ENCODE measurements around the gene RFT1.

DNA sequence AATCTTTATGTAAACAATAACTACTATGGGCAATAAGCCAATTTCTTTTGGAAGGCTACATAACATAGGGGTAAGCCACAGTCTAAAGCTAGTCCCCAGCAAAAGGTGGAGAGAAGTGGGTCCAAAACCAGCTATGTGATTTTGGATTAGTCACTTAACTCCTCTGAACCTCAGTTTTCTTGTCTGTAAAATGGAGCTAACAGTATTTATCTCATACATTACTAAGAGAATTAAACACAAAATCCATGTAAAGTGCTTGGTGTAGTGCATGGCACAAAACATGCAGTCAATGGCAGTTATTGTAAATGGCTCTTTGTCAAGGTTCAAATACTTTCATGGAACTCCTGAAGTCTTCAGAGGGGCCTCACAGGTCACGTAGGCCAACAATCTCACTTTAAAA is 13.3 kb downstream of the RFT1 start:
- TF ChIP-seq ZNF423 (tag by site-specific recombination; IDR thresholded peaks at IDR 0.05) (no peak), ZNF621 (tag by site-specific recombination; IDR thresholded peaks at IDR 0.05) (no peak), ZNF341 (tag by site-specific recombination; IDR thresholded peaks at IDR 0.05; ENCODE audit: low read depth) (no peak), ZNF670 (tag by site-specific recombination; IDR thresholded peaks at IDR 0.05; ENCODE audit: low read depth) (no peak)
- TF ChIP-seq, protein P1, sequence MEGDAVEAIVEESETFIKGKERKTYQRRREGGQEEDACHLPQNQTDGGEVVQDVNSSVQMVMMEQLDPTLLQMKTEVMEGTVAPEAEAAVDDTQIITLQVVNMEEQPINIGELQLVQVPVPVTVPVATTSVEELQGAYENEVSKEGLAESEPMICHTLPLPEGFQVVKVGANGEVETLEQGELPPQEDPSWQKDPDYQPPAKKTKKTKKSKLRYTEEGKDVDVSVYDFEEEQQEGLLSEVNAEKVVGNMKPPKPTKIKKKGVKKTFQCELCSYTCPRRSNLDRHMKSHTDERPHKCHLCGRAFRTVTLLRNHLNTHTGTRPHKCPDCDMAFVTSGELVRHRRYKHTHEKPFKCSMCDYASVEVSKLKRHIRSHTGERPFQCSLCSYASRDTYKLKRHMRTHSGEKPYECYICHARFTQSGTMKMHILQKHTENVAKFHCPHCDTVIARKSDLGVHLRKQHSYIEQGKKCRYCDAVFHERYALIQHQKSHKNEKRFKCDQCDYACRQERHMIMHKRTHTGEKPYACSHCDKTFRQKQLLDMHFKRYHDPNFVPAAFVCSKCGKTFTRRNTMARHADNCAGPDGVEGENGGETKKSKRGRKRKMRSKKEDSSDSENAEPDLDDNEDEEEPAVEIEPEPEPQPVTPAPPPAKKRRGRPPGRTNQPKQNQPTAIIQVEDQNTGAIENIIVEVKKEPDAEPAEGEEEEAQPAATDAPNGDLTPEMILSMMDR (tag by site-specific recombination; IDR thresholded peaks at IDR 0.05): no peak
- TF ChIP-seq, protein P2, sequence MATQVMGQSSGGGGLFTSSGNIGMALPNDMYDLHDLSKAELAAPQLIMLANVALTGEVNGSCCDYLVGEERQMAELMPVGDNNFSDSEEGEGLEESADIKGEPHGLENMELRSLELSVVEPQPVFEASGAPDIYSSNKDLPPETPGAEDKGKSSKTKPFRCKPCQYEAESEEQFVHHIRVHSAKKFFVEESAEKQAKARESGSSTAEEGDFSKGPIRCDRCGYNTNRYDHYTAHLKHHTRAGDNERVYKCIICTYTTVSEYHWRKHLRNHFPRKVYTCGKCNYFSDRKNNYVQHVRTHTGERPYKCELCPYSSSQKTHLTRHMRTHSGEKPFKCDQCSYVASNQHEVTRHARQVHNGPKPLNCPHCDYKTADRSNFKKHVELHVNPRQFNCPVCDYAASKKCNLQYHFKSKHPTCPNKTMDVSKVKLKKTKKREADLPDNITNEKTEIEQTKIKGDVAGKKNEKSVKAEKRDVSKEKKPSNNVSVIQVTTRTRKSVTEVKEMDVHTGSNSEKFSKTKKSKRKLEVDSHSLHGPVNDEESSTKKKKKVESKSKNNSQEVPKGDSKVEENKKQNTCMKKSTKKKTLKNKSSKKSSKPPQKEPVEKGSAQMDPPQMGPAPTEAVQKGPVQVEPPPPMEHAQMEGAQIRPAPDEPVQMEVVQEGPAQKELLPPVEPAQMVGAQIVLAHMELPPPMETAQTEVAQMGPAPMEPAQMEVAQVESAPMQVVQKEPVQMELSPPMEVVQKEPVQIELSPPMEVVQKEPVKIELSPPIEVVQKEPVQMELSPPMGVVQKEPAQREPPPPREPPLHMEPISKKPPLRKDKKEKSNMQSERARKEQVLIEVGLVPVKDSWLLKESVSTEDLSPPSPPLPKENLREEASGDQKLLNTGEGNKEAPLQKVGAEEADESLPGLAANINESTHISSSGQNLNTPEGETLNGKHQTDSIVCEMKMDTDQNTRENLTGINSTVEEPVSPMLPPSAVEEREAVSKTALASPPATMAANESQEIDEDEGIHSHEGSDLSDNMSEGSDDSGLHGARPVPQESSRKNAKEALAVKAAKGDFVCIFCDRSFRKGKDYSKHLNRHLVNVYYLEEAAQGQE (tag by site-specific recombination; IDR thresholded peaks at IDR 0.05): no peak
- TF ChIP-seq, protein P3, sequence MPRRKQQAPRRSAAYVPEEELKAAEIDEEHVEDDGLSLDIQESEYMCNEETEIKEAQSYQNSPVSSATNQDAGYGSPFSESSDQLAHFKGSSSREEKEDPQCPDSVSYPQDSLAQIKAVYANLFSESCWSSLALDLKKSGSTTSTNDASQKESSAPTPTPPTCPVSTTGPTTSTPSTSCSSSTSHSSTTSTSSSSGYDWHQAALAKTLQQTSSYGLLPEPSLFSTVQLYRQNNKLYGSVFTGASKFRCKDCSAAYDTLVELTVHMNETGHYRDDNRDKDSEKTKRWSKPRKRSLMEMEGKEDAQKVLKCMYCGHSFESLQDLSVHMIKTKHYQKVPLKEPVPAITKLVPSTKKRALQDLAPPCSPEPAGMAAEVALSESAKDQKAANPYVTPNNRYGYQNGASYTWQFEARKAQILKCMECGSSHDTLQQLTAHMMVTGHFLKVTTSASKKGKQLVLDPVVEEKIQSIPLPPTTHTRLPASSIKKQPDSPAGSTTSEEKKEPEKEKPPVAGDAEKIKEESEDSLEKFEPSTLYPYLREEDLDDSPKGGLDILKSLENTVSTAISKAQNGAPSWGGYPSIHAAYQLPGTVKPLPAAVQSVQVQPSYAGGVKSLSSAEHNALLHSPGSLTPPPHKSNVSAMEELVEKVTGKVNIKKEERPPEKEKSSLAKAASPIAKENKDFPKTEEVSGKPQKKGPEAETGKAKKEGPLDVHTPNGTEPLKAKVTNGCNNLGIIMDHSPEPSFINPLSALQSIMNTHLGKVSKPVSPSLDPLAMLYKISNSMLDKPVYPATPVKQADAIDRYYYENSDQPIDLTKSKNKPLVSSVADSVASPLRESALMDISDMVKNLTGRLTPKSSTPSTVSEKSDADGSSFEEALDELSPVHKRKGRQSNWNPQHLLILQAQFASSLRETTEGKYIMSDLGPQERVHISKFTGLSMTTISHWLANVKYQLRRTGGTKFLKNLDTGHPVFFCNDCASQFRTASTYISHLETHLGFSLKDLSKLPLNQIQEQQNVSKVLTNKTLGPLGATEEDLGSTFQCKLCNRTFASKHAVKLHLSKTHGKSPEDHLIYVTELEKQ (tag by site-specific recombination; IDR thresholded peaks at IDR 0.05; ENCODE audit: borderline replicate concordance): no peak
- TF ChIP-seq, protein P4, sequence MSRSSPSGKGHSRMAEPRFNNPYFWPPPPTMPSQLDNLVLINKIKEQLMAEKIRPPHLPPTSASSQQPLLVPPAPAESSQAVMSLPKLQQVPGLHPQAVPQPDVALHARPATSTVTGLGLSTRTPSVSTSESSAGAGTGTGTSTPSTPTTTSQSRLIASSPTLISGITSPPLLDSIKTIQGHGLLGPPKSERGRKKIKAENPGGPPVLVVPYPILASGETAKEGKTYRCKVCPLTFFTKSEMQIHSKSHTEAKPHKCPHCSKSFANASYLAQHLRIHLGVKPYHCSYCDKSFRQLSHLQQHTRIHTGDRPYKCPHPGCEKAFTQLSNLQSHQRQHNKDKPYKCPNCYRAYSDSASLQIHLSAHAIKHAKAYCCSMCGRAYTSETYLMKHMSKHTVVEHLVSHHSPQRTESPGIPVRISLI (tag by site-specific recombination; IDR thresholded peaks at IDR 0.05): no peak
